ENCODE data around the gene APOBEC3C.
"Not testable (repeated sequence)": the region's sequence is repeated elsewhere in the genome, so short reads cannot be mapped to it uniquely, and the experiment has no call there.

Gene APOBEC3C

DNA sequence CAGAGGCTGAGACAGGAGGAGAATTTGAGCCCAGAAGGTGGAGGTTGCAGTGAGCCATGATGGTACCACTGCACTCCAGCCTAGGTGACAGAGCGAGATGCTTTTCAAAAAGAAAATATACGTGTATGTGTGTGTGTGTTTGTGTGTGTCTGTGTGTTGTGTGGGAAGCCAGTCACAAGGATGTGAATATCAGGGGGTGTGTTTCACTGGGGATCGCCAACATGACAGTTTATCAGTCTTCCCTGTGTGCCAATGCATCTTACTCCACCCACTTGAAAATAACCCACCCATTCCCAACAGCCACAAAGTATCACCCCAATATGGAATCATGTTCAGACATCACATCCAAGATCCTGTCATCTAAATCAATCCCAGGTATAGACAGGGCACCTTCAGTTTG lies 42.3 kb upstream of the APOBEC3C start:
- no peaks in the 10 kb centered on the region for H3K9me3 ChIP-seq
- H3K4me1 ChIP-seq (ENCODE audit: control insufficient read depth in 1 of 2, insufficient read depth in 1 of 2, low read depth in 1 of 2, low read length in 1 of 2) = peaks cover 71 to 74% of the 10 kb centered on the region in 2 experiments
- TF ChIP-seq, protein P1, sequence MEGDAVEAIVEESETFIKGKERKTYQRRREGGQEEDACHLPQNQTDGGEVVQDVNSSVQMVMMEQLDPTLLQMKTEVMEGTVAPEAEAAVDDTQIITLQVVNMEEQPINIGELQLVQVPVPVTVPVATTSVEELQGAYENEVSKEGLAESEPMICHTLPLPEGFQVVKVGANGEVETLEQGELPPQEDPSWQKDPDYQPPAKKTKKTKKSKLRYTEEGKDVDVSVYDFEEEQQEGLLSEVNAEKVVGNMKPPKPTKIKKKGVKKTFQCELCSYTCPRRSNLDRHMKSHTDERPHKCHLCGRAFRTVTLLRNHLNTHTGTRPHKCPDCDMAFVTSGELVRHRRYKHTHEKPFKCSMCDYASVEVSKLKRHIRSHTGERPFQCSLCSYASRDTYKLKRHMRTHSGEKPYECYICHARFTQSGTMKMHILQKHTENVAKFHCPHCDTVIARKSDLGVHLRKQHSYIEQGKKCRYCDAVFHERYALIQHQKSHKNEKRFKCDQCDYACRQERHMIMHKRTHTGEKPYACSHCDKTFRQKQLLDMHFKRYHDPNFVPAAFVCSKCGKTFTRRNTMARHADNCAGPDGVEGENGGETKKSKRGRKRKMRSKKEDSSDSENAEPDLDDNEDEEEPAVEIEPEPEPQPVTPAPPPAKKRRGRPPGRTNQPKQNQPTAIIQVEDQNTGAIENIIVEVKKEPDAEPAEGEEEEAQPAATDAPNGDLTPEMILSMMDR (IDR thresholded peaks at IDR 0.05) = no peak
- H3K27me3 ChIP-seq = no peaks in the 10 kb centered on the region
- peak overlapping the region; percentile 77 for H3K27ac ChIP-seq
- H3K36me3 ChIP-seq = no peaks in the 10 kb centered on the region
- H3K4me3 ChIP-seq (ENCODE audit: low read depth in 1 of 2, low read length in 1 of 2) = no peak overlapping the region

DNA sequence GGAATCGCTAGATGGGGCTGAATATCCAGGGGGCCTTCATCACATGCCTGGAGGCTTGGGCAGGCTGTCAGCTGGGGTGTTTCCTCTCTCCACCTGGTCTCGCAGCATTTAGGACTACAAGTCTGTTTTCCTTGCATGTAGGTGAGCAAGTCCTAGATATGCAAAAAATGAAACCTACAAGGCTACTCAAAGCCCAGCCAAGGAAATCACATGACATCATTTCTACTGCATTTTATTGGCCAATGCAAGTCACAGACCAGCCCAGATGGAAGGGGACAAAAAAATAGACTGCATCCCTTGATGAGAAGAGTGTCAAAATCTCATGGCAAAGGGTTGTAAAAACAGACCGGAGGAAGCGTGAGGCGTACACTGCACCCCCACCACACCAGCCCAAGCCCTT lies 41.5 kb upstream of the APOBEC3C start:
- Histone ChIP-seq H3K27ac (peak overlapping the region; percentile 77), H3K27me3 (no peaks in the 10 kb centered on the region), H3K4me1 (ENCODE audit: control insufficient read depth in 1 of 2, insufficient read depth in 1 of 2, low read depth in 1 of 2, low read length in 1 of 2) (peaks cover 63 to 67% of the 10 kb centered on the region in 2 experiments), H3K36me3 (no peaks in the 10 kb centered on the region), H3K4me3 (ENCODE audit: low read depth in 1 of 2, low read length in 1 of 2) (peak overlapping the region in 1 of 2 experiments; percentile 25), H3K9me3 (no peaks in the 10 kb centered on the region)
- TF ChIP-seq, protein P1 (IDR thresholded peaks at IDR 0.05) = no peak

GRCh38 chr22:38973289-38974169 lies 40.5 kb upstream of the APOBEC3C start:
- H3K4me1 ChIP-seq (ENCODE audit: control insufficient read depth in 1 of 2, insufficient read depth in 1 of 2, low read depth in 1 of 2, low read length in 1 of 2) = peaks cover 54 to 57% of the 10 kb centered on the region in 2 experiments
- no peaks in the 10 kb centered on the region for H3K36me3 ChIP-seq
- H3K4me3 ChIP-seq (ENCODE audit: low read depth in 1 of 2, low read length in 1 of 2) = no peak overlapping the region
- H3K27ac ChIP-seq = peak overlapping the region; percentile 77
- H3K27me3 ChIP-seq = peaks cover 4% of the 10 kb centered on the region
- H3K9me3 ChIP-seq = no peaks in the 10 kb centered on the region
- TF ChIP-seq, protein P1 (IDR thresholded peaks at IDR 0.05) = peak; percentile 90

- peaks cover 4% of the 10 kb centered on the region for H3K27me3 ChIP-seq
- peaks cover 46 to 49% of the 10 kb centered on the region in 2 experiments for H3K4me1 ChIP-seq (ENCODE audit: control insufficient read depth in 1 of 2, insufficient read depth in 1 of 2, low read depth in 1 of 2, low read length in 1 of 2)
- no peaks in the 10 kb centered on the region for H3K9me3 ChIP-seq
- no peak overlapping the region for H3K4me3 ChIP-seq (ENCODE audit: low read depth in 1 of 2, low read length in 1 of 2)
- TF ChIP-seq, protein P1 (IDR thresholded peaks at IDR 0.05) = no peak
- no peak overlapping the region for H3K27ac ChIP-seq
- no peaks in the 10 kb centered on the region for H3K36me3 ChIP-seq
Observed at GRCh38 chr22:38974170-38974825, 39.8 kb upstream of the APOBEC3C start.

DNA sequence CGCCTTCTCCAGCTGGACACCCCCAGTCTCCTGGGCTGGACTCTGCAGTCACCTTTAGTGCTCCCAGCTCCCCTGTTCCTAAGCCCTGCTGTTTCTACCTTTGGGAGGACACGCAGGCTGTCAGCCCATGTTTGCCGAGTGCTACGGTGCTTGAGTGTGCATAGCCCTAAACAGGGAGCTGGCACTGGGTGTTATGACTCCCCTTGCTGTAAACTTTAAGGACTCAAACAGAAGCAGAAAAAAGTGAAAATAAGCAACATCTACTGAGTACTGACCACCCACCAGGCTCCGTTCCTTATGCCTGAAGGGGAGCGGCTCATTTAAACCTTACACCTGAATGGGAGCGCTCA lies 39.3 kb upstream of the APOBEC3C start:
- Histone ChIP-seq H3K4me3 (ENCODE audit: low read depth in 1 of 2, low read length in 1 of 2) (no peak overlapping the region), H3K9me3 (no peaks in the 10 kb centered on the region), H3K27ac (peak overlapping the region; percentile 5), H3K27me3 (peaks cover 4% of the 10 kb centered on the region), H3K4me1 (ENCODE audit: control insufficient read depth in 1 of 2, insufficient read depth in 1 of 2, low read depth in 1 of 2, low read length in 1 of 2) (peaks cover 41 to 44% of the 10 kb centered on the region in 2 experiments), H3K36me3 (no peaks in the 10 kb centered on the region)
- TF ChIP-seq, protein P1 (IDR thresholded peaks at IDR 0.05) = no peak

DNA sequence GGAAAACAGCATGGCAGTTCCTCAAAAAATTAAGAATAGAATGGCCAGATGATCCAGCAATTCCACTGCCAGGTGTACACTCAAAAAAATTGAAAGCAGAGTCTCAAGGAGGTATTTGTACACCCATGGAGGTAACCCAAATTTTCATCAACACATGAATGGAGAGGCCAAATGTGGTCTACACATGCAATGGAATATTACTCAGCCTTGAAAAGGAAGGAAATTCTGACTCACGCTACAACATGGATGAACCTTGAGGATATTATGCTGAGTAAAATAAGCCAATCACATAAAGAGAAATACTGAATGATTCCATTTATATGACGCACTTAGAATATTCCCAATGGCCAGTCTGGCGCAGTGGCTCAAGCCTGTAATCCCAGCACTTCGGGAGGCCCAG lies 36.8 kb upstream of the APOBEC3C start:
- not testable (repeated sequence) for H3K36me3 ChIP-seq; H3K27me3 ChIP-seq; H3K9me3 ChIP-seq; H3K4me3 ChIP-seq (ENCODE audit: low read depth in 1 of 2, low read length in 1 of 2)
- Histone ChIP-seq H3K27ac (peak overlapping the region; percentile 32), H3K4me1 (ENCODE audit: control insufficient read depth in 1 of 2, insufficient read depth in 1 of 2, low read depth in 1 of 2, low read length in 1 of 2) (peaks cover 33 to 35% of the 10 kb centered on the region in 2 experiments)

- not testable (repeated sequence) for H3K9me3 ChIP-seq; H3K4me3 ChIP-seq (ENCODE audit: low read depth in 1 of 2, low read length in 1 of 2); H3K27ac ChIP-seq; H3K27me3 ChIP-seq; H3K36me3 ChIP-seq
- peaks cover 23 to 31% of the 10 kb centered on the region in 2 experiments for H3K4me1 ChIP-seq (ENCODE audit: control insufficient read depth in 1 of 2, insufficient read depth in 1 of 2, low read depth in 1 of 2, low read length in 1 of 2)
Observed at GRCh38 chr22:38980587-38980986, 33.5 kb upstream of the APOBEC3C start.

Data from neutrophil (primary cell).